ENCODE results near the gene SERPINB3. TPM values are rescaled to one million over a fixed set of nuclear protein-coding genes. Genes with fewer than 3 reads are reported as not detected.
A peak's percentile ranks its signal among the peaks of the same experiment; 100 is the strongest.
"Not testable (repeated sequence)": the region's sequence is repeated elsewhere in the genome, so short reads cannot be mapped to it uniquely, and the experiment has no call there.

Gene SERPINB3
- total RNA-seq, 1 experiment from 2014 or later, result not detected

GRCh38 chr18:63676526-63677323 lies 15.0 kb upstream of the SERPINB3 start:
- POLR2A ChIA-PET, result no interaction called here
- H3K4me1 Mint-ChIP-seq (ENCODE audit: low read depth, unreplicated experiment), result no peaks in the 10 kb centered on the region

GRCh38 chr18:63664571-63664970 lies 2.9 kb upstream of the SERPINB3 start:
- no peaks in the 10 kb centered on the region for H3K4me1 Mint-ChIP-seq (ENCODE audit: low read depth, unreplicated experiment)
- no peaks in the 10 kb centered on the region for H3K9me3 ChIP-seq
- BruUV-seq (replicated peaks), result no TSS peak
- H3K27me3 ChIP-seq (replicated peaks; ENCODE audit: control insufficient read depth, insufficient read depth, low read length), result no peaks in the 10 kb centered on the region
- H3K36me3 ChIP-seq (ENCODE audit: control insufficient read depth, insufficient read depth, low read length), result no peaks in the 10 kb centered on the region
- no peaks in the 10 kb centered on the region for H3K4me1 ChIP-seq
- peaks cover 2% of the 10 kb centered on the region for H3K27me3 Mint-ChIP-seq (ENCODE audit: insufficient read depth, unreplicated experiment)
- no peak for DNase-seq
- peaks cover 15% of the 10 kb centered on the region for H3K9me3 Mint-ChIP-seq (ENCODE audit: unreplicated experiment)
- ChIA-PET POLR2A (no interaction called here), CTCF (no interaction called here)
- H3K36me3 Mint-ChIP-seq (ENCODE audit: insufficient read depth, unreplicated experiment), result no peaks in the 10 kb centered on the region
- H3K4me3 ChIP-seq (ENCODE audit: low read depth, low read length), result no peak overlapping the region
- no peak overlapping the region for H3K27ac Mint-ChIP-seq (ENCODE audit: unreplicated experiment)
- TF ChIP-seq CTCF (IDR thresholded peaks at IDR 0.05; ENCODE audit: insufficient read depth in 1 of 2, low read depth in 1 of 2, low read length in 1 of 2, severe bottlenecking in 1 of 2, unreplicated experiment in 1 of 2), result no peak
- H3K4me3 Mint-ChIP-seq (ENCODE audit: unreplicated experiment), result no peak overlapping the region
- intact Hi-C loops (cut with micrococcal nuclease; ENCODE audit: unreplicated experiment), result no loop called here

More at GRCh38 chr18:63676526-63677323, 15.0 kb upstream of the SERPINB3 start:
- H3K9me3 Mint-ChIP-seq (ENCODE audit: unreplicated experiment), result peaks cover 8% of the 10 kb centered on the region
- TF ChIP-seq CTCF (IDR thresholded peaks at IDR 0.05; ENCODE audit: insufficient read depth in 1 of 2, low read depth in 1 of 2, low read length in 1 of 2, severe bottlenecking in 1 of 2, unreplicated experiment in 1 of 2), result peak; percentile 28 to 44
- Histone ChIP-seq H3K27me3 (replicated peaks; ENCODE audit: control insufficient read depth, insufficient read depth, low read length) (no peaks in the 10 kb centered on the region), H3K9me3 (no peaks in the 10 kb centered on the region), H3K36me3 (ENCODE audit: control insufficient read depth, insufficient read depth, low read length) (no peaks in the 10 kb centered on the region), H3K4me1 (no peaks in the 10 kb centered on the region), H3K4me3 (ENCODE audit: low read depth, low read length) (no peak overlapping the region)
- H3K4me3 Mint-ChIP-seq (ENCODE audit: unreplicated experiment), result no peak overlapping the region
- no peak overlapping the region for H3K27ac Mint-ChIP-seq (ENCODE audit: unreplicated experiment)
- CTCF ChIA-PET, result no interaction called here
- peaks cover 4% of the 10 kb centered on the region for H3K27me3 Mint-ChIP-seq (ENCODE audit: insufficient read depth, unreplicated experiment)
- H3K36me3 Mint-ChIP-seq (ENCODE audit: insufficient read depth, unreplicated experiment), result no peaks in the 10 kb centered on the region
- intact Hi-C loops (cut with micrococcal nuclease; ENCODE audit: unreplicated experiment), result loop anchor here (1.0 to 5.0 kb wide), 2 partner anchors 99 to 158 kb away; no protein-coding TSS in a partner anchor
- no TSS peak for BruUV-seq (replicated peaks)
- peak; percentile 16 to 29 for DNase-seq

- H3K27me3 ChIP-seq (replicated peaks; ENCODE audit: control insufficient read depth, insufficient read depth, low read length); H3K27ac Mint-ChIP-seq (ENCODE audit: unreplicated experiment); BruUV-seq (replicated peaks); H3K36me3 Mint-ChIP-seq (ENCODE audit: insufficient read depth, unreplicated experiment); H3K9me3 ChIP-seq; H3K36me3 ChIP-seq (ENCODE audit: control insufficient read depth, insufficient read depth, low read length); H3K27me3 Mint-ChIP-seq (ENCODE audit: insufficient read depth, unreplicated experiment); H3K9me3 Mint-ChIP-seq (ENCODE audit: unreplicated experiment); POLR2A ChIA-PET; H3K4me3 ChIP-seq (ENCODE audit: low read depth, low read length); CTCF ChIA-PET; H3K4me1 Mint-ChIP-seq (ENCODE audit: low read depth, unreplicated experiment); H3K4me1 ChIP-seq; DNase-seq; intact Hi-C loops (cut with micrococcal nuclease; ENCODE audit: unreplicated experiment); H3K4me3 Mint-ChIP-seq (ENCODE audit: unreplicated experiment): not testable (repeated sequence)
Measured at GRCh38 chr18:63658920-63659319, 2.8 kb downstream of the SERPINB3 start.

GRCh38 chr18:63650271-63650670 lies 11.4 kb downstream of the SERPINB3 start:
- DNase-seq; H3K4me3 Mint-ChIP-seq (ENCODE audit: unreplicated experiment); H3K4me1 ChIP-seq; H3K27me3 ChIP-seq (replicated peaks; ENCODE audit: control insufficient read depth, insufficient read depth, low read length); H3K27ac Mint-ChIP-seq (ENCODE audit: unreplicated experiment); BruUV-seq (replicated peaks); H3K36me3 Mint-ChIP-seq (ENCODE audit: insufficient read depth, unreplicated experiment); H3K4me3 ChIP-seq (ENCODE audit: low read depth, low read length); H3K4me1 Mint-ChIP-seq (ENCODE audit: low read depth, unreplicated experiment); intact Hi-C loops (cut with micrococcal nuclease; ENCODE audit: unreplicated experiment); H3K27me3 Mint-ChIP-seq (ENCODE audit: insufficient read depth, unreplicated experiment); H3K9me3 Mint-ChIP-seq (ENCODE audit: unreplicated experiment); H3K36me3 ChIP-seq (ENCODE audit: control insufficient read depth, insufficient read depth, low read length); POLR2A ChIA-PET; H3K9me3 ChIP-seq: not testable (repeated sequence)
- CTCF ChIA-PET, result interaction anchor here (0.7 kb wide), 1 partner anchor 1250 kb away, joined by 7 read pairs; no protein-coding TSS in a partner anchor
